NCI-H446 treated with DMSO at 0.1 percent for 48 hours (cell line): ENCODE data around the gene KCNH3.

ENCODE experiments used
- DNase-seq: peaks from one replicate; lab custom pipeline; 2025; lab: John Stamatoyannopoulos, UW

The KCNH3 gene

DNA sequence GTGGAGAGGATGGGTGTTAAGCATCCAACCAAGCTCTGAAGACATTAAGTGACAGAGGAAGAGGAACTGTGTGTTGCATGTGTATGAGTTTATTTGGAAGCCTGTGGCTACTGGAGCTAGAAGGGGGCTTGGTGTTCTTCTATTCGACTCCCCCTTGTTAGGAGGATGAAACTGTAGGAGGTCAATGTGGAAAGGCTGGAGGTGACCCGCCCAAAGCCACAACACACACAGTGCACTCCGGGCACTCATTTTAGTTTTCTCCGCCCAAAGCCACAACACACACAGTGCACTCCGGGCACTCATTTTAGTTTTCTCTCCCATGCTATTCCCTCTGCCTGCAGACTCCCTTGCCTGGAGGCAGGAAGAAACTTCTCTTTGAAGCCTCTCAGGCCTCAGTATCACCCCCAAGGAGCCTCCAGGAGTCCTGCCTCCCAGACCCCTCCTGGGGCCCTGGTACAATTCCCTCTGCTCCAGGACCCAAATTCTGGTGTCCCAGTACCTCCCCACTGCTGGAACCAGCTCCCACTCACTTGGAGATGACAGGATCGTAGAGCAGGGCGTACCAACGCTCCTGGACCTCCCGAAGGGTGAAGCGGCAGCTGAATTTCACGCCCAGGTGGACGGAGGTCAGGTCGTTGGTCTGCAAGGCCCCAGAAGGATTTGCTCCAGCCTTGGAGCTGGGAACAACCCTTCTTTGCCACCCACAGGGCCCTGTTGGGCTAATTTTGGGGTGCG lies 25.3 kb downstream of the KCNH3 start:
- no peak for DNase-seq

DNA sequence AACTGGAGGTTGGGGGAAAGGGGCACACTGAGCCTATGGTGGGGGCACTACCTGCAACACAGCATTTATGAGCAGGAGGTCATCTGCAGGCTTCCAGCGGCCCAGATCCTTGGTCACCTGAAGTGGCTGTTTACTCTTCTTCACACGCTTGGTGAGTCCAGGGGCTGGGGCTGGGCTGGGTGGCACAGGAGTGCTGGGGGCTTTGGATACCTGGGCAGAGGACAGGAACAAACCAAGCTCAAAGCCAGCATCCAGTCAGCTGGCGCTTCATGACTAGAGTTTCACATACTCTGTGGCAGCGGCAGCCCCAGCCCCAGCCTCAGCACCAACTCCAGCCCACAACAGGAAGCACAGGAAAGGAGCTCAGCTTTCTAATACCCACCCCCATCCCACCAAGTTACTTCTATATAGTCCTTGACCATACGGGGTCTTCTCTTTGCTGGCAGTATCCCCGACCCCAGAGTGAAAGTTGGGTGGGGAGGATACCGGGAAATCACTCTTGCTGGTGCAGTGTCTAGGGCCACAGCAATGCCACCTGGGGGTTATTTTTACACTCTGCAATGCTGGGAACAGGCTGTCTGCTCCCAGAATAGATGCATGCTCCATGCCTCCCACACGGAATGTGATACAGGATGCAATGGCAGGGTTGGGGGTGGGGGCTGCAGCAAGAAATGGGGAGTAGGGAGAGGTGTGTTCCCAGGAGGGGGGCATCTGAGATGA lies 26.0 kb downstream of the KCNH3 start:
- DNase-seq: no peak

DNA sequence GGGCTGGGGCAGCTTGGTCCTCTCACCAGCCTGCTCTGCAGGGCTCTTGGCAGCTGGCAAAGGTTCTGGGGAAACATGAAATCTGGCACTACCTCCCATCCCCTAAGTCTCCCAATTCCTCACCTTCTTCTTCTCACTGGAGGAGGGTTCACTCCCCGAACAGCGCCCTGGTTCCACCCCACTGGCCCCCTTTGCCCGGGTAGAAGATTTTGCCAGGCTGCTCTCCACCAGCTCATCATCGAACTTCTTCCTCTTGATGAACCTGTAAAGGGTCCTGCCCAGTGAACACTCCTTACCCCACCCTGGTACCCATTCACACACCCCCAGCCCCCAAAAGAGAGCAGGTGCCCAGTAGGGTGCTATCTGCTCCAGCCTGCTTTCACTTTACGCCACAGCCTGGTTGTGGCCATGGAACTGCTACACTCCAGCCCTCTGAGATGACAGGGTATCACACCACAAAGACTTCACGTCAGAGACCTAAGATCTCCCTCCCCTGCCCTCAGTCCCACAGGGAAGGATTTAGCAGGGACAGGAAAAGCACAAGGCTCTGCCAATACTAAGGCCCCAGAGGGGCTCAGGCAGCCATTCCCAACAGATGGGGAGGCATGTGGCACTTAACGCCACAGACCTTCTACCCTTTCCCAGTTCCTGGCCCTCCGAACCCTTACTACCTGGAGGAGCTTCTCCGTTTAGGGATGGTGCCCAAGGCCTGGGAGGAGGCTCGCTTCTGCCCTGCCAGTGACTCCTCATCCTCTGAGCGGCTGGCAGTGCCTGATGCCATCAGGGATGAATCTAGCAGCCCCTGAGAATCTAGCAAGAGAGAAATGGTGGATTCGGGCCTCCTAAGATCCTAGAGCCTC lies 26.8 kb downstream of the KCNH3 start:
- DNase-seq: no peak

DNA sequence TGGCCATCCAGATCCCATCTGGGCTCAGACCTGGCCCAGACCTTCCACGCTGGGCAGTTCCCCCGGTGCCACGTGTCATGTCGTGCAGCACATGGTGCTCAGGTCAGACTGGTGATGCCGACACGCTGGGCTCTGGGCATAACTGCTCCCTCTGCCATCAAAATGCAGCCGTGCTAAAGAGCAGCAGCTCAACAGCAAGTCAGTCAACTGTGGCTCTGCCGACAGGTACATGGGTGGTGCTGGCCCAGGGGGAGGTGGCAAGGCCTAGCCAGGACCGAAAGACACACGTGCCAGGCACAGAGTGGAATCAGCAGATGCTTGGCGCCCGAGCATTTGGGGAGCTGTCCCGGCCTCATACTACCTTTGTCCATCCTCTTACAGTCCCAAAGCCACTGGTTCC lies 27.5 kb downstream of the KCNH3 start:
- no peak for DNase-seq

DNA sequence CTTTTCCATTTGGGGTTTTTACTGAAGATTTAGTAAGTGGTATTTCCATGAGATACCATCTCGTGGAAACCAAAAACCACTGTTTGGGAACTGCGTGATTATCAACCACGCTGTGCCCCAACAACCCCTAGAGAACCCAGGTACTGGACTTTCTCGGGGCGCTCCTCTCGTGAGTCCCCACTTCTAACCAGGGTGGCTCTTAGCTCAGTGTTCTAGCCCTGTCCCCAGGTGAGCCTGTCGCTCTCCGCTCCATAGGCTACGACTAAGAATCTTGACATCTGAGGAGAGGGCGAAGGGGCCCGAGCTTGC lies 28.4 kb downstream of the KCNH3 start:
- DNase-seq: no peak

DNA sequence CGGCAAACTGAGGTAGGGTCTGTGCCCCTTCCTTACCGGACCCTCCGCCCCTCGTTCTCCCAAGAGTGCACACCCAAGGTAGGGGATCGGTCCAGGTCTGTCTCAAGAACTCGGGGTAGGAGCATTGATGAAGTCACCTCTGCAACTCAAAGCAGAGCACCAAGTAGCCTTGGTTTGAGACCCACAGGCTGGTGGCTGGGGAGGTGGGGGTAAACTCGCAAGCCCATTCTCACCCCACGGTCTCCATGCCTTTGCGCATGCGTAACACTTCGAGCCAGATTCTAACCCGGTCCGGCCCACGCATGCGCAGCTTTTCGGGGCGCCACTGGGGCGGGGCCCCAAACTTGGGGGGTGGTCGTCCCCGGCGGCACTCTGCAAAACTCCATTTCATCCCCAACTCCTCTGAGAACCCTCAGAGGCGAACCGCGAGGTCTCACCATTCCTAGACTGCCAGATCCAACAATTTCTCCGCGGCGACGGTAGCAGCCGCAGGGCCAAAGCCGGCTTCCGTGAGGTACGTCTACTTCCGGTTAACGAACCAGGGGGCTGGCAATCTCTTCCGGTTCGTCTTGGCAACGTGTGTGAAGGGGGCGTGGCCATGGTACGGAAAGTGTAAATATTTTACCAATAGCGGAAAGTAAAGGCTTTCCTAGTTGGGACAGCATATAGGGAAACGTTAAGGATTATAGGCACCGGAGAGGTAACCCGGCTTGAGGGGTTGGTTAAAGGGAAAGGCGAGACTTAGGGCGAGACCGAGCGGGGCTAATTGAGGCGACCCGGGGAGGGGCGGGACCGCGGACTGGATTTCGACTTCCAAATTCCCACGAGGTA lies 29.0 kb downstream of the KCNH3 start, which contains the start of gene MCRS1:
Gene MCRS1, minus strand, starts transcription at position 532 of the 831 bp plus-strand sequence. CDS start 1,411 bp downstream, outside the sequence.
- peak; percentile 65 for DNase-seq

DNA sequence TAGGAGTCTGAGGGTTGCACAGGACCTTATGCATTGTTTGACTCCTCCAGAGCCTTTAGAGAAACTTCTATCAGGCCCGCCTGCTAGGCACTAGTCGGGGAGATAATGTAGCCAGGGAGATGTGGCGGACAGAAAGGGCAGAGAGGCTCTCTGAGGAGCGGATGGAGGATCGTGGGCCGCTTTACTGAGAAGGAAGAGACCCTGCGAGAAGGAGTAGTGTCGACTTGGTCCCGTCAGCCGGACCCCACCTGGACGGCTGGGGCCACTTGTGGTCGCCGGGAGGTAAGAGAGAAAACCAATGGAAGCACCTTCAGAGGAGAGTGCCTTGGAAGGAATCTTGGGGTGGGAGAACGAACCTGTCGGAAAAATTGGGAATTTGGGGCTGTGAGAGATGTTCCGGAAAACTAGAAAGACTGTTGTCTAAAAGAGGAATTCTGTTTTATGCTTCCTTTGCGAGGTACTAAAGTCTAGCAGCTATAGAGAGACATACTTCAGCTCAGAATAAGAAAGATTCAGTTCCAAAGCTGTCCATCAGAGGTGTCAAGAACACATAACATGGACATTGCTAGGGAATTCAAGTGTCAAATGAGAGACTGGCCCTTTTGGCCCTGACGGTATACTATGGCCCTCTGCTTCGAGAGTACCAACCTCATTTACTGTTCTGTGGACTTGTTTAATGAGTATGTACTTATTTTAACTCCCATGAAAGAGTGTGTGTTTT lies 29.8 kb downstream of the KCNH3 start:
- no peak for DNase-seq

DNA sequence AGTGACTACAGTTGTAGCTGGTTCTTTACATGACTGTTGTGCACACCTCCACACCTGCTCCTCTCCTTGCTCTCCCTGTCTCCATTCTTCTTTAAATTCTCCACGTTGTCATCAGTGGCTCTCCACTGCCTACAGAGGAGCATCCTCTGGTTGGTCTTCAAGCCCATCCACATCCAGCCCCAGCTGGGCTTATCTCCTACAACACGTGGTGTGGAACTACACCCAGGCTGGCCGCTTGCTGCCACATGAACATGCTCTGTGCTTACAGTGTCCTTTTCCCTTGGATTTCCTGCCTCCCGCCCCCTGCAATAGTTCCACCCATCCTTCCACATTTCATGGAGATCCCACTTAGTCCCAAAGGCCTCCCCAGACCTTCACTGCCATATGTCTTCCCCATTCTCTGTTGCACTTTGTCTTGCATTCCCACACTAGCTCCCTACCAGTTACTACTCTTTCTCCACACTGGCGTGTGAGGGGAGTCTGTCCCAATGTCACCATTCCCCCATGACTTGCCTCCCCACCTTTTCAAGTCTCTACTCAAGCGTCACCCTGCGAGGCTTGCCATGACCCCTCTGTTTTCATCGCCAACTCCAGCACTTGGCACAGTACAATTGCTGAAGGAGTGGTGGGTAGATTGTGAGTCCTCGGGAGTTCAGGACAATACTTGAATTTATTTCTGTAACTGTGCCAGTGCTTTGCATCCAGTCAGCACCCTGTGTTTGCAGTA lies 38.9 kb downstream of the KCNH3 start:
- DNase-seq: no peak

DNA sequence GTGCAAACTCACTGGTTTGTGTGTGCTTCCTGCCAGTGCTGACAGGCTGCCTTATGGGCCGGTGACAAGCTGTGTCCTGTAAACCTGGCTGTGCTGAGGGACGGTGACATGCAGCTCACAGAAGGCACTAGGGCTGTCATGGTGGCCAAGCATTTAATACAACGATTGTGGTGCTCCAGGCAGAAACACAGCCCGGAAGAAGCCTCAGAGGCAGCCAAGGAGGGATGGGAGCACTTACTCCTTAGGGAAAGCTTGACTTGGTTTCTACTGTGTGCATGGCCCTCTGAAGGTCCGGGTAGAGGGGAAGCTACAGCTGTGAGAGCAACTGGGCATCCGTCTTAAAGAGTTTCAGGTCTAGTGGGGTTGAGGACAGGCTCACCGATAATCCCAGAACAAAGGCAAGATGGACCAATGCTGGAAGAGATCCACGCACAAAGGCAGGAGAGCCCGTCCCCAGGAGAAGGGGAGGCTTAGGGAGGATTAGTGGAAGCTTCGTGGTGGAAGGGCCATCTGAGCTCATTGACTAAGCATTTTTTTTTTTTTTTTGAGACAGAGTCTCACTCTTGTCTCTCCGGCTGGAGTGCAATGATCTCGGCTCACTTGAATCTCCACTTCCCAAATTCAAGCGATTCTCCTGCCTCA lies 39.8 kb downstream of the KCNH3 start:
- no peak for DNase-seq

DNA sequence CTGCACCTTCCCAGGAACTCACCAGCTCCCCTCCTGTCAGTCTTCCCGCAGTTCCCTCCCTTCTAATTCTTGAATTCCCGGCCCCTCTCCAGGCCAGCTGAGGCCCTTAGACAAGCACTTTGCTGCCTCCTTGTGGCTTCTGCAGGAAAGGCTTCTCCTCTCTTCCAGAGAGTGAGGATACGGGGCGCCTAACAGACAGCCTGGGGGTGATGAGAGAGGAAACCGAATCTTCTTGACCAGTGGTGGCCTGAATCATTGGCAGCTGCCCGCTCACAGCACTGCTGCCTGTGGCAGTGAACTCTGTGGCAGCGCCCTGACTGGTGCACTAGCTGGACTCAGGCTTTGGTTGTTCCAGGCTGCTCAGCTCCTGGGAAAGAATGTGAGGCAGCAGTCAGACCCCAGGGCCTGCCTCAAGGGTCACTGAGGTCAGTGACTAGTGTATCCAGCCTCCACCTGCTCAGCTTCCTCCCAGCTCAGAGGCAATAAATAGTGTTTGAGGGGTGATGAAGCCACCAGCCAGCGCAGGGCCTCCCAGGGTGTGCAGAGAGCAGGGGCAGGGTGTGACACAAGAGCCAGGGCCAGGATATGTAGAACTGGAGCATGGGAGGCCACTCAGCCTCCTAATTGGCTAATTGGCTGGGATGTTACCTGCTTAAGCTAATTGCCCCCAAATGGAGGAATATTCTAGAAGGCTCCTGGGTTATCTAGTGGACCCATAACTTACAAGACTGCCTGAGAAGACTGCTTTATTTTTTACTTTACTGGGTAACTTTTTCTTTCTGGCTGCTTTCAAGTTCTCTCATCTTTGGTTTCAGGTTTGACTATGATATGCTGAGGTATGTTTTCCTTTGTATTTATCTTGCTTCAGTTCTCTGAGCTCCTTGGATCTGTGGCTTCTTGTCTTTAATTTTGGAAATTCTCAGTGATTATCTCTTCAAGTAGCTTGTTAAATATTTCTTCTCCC lies 42.0 kb downstream of the KCNH3 start:
- peak; percentile 19 for DNase-seq

DNA sequence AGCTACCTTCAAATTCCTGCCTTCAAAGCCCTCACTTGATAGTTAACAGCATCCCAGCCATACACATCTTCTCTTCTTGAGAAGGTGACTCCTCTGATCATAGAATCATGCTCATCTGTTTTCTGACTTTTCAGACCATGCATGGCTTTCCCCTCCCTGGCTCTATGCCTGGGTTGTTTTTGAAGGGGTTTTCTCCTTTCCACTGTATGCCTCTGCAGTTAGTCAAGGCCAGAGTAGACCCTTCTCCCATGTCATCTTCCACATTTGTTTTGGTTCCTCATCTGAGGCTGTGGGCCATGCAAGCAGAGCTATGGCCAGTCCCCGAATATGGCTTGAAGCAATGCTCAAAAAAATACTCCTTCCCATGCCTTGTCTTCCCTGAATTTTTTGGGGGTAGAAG lies 43.4 kb downstream of the KCNH3 start:
- DNase-seq: no peak

DNA sequence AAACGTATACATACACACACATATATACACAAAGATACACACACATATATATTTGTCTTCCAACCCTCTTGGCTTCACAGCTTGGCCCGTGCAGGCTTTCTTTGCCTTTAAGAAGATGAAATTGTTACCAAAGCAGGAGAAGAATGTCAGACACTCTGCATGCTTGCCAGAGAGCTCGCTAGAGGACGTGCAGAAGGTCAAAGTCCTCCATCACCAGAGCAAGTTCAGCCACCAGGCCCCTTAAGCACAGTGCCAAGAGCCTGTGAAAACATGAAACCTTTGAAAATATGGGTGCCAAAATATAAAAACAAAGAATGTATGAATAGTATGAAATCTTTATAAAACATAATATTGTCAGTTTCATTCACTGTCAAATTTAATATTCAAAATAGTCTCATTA lies 44.0 kb downstream of the KCNH3 start:
- no peak for DNase-seq

DNA sequence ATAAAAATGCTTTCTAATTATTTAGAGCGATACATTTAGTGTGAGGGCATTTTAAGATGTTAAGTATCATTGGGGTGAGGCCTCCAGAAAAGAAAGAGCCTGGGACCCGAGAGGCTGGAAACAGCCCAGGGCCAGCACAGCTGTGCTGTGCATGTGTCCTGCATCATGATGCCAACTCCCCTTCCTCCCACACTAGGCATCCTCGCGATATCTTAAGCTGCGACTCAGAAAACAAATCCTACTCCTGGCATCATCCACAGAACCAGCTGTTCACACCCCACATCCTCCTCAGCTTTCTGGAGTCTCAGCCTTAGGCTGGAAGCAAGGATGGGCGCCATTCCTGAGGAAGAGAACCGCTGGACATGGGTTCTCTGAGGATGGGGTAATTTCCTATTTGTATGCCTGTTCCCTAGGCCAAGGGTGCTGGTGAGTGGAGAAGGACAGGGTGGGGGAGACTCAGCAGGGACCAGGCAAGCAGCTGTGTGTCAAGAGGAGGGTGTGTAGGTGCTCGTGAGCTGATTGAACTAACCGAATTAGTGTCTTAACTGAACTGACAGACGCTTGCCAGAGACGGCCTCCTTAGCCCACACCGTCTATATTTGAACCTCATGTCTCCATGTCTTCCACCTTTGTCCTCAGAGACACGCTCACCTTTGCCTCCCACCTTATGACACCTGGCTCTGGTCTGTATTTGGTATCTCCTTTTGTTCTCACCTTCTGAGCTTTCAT lies 44.7 kb downstream of the KCNH3 start:
- DNase-seq: peak; percentile 43

DNA sequence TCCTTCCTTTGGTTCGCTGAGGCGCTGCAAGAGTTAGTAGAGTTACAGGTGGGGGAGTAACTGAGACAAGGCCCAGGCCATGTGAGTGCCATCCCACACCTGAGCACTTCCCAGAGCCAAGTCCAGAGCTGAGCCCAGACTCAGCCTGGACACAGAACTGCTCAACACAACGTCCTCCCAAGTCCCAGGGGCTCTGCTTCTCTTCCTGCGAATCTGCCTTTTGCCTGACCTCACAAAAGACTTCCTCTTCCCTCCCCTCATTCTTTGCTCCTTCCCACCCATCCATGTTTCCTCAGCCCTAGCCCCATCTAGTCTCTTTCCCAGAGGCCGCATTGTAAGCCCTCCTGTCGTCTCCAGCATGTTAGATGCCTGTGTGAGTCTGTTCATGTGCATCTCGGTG lies 45.8 kb downstream of the KCNH3 start:
- no peak for DNase-seq

DNA sequence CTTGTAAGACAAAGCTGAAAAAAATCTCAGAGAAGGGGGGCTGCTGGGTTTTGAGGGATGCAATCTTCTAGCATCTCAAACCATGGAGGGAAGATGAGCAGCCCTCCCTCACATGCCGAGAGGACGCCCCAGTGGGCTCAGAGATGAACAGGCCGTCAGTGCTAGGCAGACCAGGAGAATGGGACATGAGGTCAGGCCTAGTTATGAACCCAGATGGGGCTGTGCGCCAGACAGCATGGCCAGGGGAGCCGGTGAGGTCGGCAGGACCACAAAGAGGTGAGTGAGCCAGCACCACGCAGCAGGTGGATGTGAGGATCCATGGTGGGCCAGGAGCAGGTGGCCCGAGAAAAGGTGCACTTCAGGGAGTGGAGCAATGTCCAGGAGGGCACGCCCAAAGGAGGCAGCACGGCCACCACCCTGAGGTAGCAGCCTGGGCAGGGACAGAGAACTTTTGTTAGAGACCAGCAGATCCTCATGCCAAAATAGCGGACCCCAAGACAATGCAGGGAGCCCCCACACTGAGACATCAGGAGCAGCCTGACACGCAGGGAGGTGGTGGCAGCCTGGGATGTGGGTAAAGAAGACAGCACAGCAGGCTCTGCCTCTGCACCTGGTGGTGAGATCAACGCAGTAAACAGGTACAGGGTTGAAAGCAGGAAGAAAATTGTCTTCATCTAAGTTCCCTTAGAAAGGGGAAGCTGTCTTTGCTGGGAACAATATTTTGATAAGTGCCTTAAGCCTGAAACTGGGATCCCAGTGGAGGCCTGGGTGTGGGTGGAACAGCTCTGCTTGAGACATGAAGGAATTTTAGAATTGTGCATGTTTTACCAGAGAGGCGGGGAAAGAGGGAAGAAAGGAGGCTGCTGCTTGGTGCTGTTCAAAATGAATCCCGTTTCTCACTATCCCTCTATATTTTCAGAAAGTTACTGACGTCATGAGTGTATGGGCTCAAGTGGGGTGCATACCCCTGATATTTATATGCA lies 46.9 kb downstream of the KCNH3 start:
- DNase-seq: no peak

DNA sequence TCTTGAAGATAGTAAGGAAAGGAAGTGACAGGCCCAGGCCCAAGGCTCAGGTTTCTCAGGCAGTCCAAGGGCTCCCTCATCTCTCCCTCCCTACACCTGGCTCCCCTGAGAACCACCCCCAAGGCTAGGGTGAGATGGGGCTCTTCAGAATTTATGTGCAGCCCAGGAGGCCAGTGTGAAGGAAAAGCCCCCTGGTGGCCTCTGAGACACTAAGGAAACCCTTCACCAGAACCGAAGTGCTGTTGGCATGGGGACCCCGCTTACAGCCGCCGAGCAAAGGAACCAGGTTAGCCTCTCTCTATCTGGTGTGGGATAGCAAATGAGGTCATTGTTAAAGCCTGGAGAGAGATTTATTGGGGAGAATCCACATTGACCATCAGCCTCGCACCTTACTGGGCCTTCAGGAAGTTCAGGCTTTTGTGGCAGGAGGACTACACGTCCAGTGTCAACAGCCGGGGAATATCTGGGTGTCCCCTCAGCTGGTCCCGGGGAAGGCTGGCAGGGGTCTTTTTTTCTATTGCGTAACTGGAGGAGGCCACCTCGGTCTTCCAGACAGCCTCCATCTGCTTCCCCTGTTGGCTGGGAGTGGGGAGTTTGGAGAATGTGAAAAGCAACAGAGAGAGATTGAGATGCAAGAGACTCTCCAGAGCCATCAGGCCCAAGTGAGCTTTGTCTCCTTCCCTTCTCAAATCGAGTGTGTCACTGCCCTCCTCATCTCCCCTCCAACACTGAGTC lies 48.5 kb downstream of the KCNH3 start:
- no peak for DNase-seq
